ENCODE results near the gene WNT5A. TPM values are rescaled to one million over a fixed set of nuclear protein-coding genes. Genes with fewer than 3 reads are reported as not detected.

Gene WNT5A
- total and polyA plus RNA-seq, 2 of the 4 experiments (the other 2 are of a cell fraction) = 224 to 231 TPM

GRCh38 chr3:55476515-55476914 is 10.6 kb downstream of the WNT5A start:
- Histone ChIP-seq H3K14ac (replicated peaks; ENCODE audit: low read depth, low read length) (peak overlapping the region; percentile 73), H3K27ac (ENCODE audit: insufficient read depth, low read length) (peak overlapping the region; percentile 78), H2AFZ (replicated peaks; ENCODE audit: low read length, poor library complexity) (no peak overlapping the region), H4K5ac (ENCODE audit: low read depth, low read length) (peak overlapping the region; percentile 50; the same call in 1 of the 2 replicates), H3K4me3 (ENCODE audit: insufficient read depth, low read depth, low read length) (peak overlapping the region; percentile 38; the same call in 1 of the 2 replicates), H3K23ac (ENCODE audit: low read depth, low read length) (peak overlapping the region; percentile 77), H3K56ac (ENCODE audit: extremely low read depth, insufficient read depth, low read length) (peak overlapping the region; percentile 73), H3K18ac (ENCODE audit: low read depth, low read length) (peak overlapping the region; percentile 73), H2AK5ac (ENCODE audit: low read depth, low read length) (peak overlapping the region; percentile 90; the same call in 1 of the 2 replicates), H3K4me1 (ENCODE audit: control insufficient read depth, insufficient read depth, low read length) (peaks cover 24% of the 10 kb centered on the region), H3K4ac (ENCODE audit: low read depth, low read length) (peak overlapping the region; percentile 82; the same call in 1 of the 2 replicates), H4K8ac (ENCODE audit: low read depth in 2 of 2, low read length in 2 of 2) (peak overlapping the region; percentile 54 to 72), H2BK120ac (ENCODE audit: low read depth, low read length) (peak overlapping the region; percentile 58; the same call in 1 of the 2 replicates), H4K20me1 (ENCODE audit: insufficient read depth, low read length) (peaks cover 40% of the 10 kb centered on the region), H2AK9ac (replicated peaks; ENCODE audit: low read depth, low read length, poor library complexity) (peak overlapping the region; percentile 53), H3K4me2 (ENCODE audit: low read depth, low read length) (peak overlapping the region; percentile 94), H4K91ac (ENCODE audit: insufficient read depth, low read depth, low read length) (0 out of 2 replicates have a peak overlapping the region, but pooled peaks have one; percentile 54), H3K9ac (ENCODE audit: low read depth, low read length) (peak overlapping the region; percentile 56; the same call in 1 of the 2 replicates), H3K36me3 (ENCODE audit: control insufficient read depth, insufficient read depth, low read length) (peaks cover 62% of the 10 kb centered on the region), H2BK20ac (ENCODE audit: low read depth, low read length) (peak overlapping the region; percentile 61), H3K27me3 (ENCODE audit: control insufficient read depth, insufficient read depth, low read length) (no peaks in the 10 kb centered on the region), H3K79me1 (ENCODE audit: low read depth in 1 of 2, low read length in 2 of 2) (peaks cover 14 to 55% of the 10 kb centered on the region in 2 experiments), H3K9me3 (ENCODE audit: control insufficient read depth, insufficient read depth, low read length) (no peaks in the 10 kb centered on the region), H2BK5ac (ENCODE audit: low read depth, low read length, poor library complexity, severe bottlenecking) (peak overlapping the region; percentile 97), H3K9me1 (ENCODE audit: insufficient read depth, low read length) (peaks cover 18% of the 10 kb centered on the region), H2BK15ac (ENCODE audit: low read depth, low read length) (peak overlapping the region; percentile 63; the same call in 2 of the 3 replicates)
- dilution Hi-C loops (cut with HindIII; ENCODE audit: low sequenced_read_pairs, unreplicated experiment) (no loop called here), in situ Hi-C loops (cut with MboI; ENCODE audit: low sequenced_read_pairs) (no loop called here), intact Hi-C loops (cut with micrococcal nuclease) (no loop called here)
- peak; percentile 89 for TF ChIP-seq MAFK (IDR thresholded peaks at IDR 0.05; ENCODE audit: low read depth, low read length)
- no peak for TF ChIP-seq BHLHE40 (IDR thresholded peaks at IDR 0.05; ENCODE audit: low read depth, low read length)
- TF ChIP-seq CHD1 (IDR thresholded peaks at IDR 0.05; ENCODE audit: low read depth, low read length) = no peak
- no peak for TF ChIP-seq ELK1 (IDR thresholded peaks at IDR 0.05; ENCODE audit: borderline replicate concordance, low read depth, low read length)
- ATAC-seq (ENCODE audit: low read depth) (peak; percentile 46), DNase-seq (peak; percentile 94)
- no CpG with 5 or more reads among the region's 3 CpGs for WGBS, 2 experiments (ENCODE audit: extremely low coverage in 2 of 2, insufficient read length in 1 of 2)
- CTCF ChIA-PET = interaction anchor here (0.6 kb wide), 2 partner anchors 272 to 761 kb away, joined by 4 to 8 read pairs; no protein-coding TSS in a partner anchor
- POLR2A ChIA-PET (ENCODE audit: unreplicated experiment) = interaction anchor here (0.5 to 0.8 kb wide), 3 partner anchors 9 to 278 kb away, joined by 3 to 4 read pairs (median 4); no protein-coding TSS in a partner anchor
- no TSS peak for BruUV-seq (replicated peaks)

Data from IMR-90 (cell line).